BJ (cell line): Measurements from ENCODE around the gene KDM4C. TPM values are rescaled to one million over a fixed set of nuclear protein-coding genes. Genes with fewer than 3 reads are reported as not detected.

ENCODE experiments used
- CTCF ChIA-PET: fragments of 350-600 bp; formaldehyde crosslinking; extraction: SDS; loops from one replicate; lab custom pipeline; 2021; ENCODE audit warnings: antibody characterized with exemption, inconsistent platforms; lab: Yijun Ruan, JAX
- POLR2A ChIA-PET: fragments of 300-600 bp; sonication (Branson Sonifier 250); formaldehyde crosslinking; extraction: SDS; loops from one replicate; lab custom pipeline; 2021; ENCODE audit warnings: antibody characterized with exemption; lab: Charles Lee
- DNase-seq: peaks from one replicate; pipeline ENCODE4 v3.0.0-alpha.2; 2011; ENCODE audit warnings: low read depth
- H3K27me3 ChIP-seq: 2 replicates; pipeline ENCODE4 v1.6.0; 2011; ENCODE audit warnings: low read length; ENCODE audit not compliant: control insufficient read depth, insufficient read depth
- H3K36me3 ChIP-seq: 2 replicates; pipeline ENCODE4 v1.5.1; 2011; ENCODE audit warnings: low read length; ENCODE audit not compliant: control insufficient read depth, insufficient read depth
- H3K4me3 ChIP-seq: 2 replicates; pipeline ENCODE4 v1.5.1; 2011; ENCODE audit warnings: low read depth, mild to moderate bottlenecking, control low read depth, low read length
- CTCF ChIP-seq: IDR thresholded peaks from 2 replicates; pipeline ENCODE4 v1.5.1; 2011; ENCODE audit warnings: low read depth, mild to moderate bottlenecking, control low read depth, inconsistent platforms, low read length, moderate library complexity; ENCODE audit not compliant: insufficient read depth
- polyA plus RNA-seq: library from polyadenylated mRNA; depleted of rRNA; stranded (reverse); fragments of >200 nt; gene quantifications from 2 replicates; pipeline ENCODE4 v1.2.3, GENCODE V29; 2011

Gene KDM4C
- polyA plus RNA-seq, 1 experiment: 11.3 TPM

- H3K27me3 ChIP-seq: no peaks in the 10 kb centered on the region
- CTCF ChIA-PET: no interaction called here
- H3K4me3 ChIP-seq: no peak overlapping the region
- TF ChIP-seq CTCF: no peak
- no peak for DNase-seq
- H3K36me3 ChIP-seq: no peaks in the 10 kb centered on the region
- POLR2A ChIA-PET: no interaction called here
Measured at GRCh38 chr9:7206221-7206758, 448.5 kb downstream of the KDM4C start.

- ChIA-PET CTCF (no interaction called here), POLR2A (no interaction called here)
- TF ChIP-seq CTCF: no peak
- no peaks in the 10 kb centered on the region; the same call in 1 of the 2 replicates for H3K27me3 ChIP-seq
- no peaks in the 10 kb centered on the region for H3K36me3 ChIP-seq
- DNase-seq: no peak
- no peak overlapping the region for H3K4me3 ChIP-seq
Measured at GRCh38 chr9:7209016-7209715, 451.4 kb downstream of the KDM4C start.

- Histone ChIP-seq H3K27me3 (no peaks in the 10 kb centered on the region; the same call in 1 of the 2 replicates), H3K4me3 (no peak overlapping the region), H3K36me3 (no peaks in the 10 kb centered on the region)
- TF ChIP-seq CTCF: no peak
- ChIA-PET POLR2A (no interaction called here), CTCF (no interaction called here)
- no peak for DNase-seq
Measured at GRCh38 chr9:7209990-7210389, 452.2 kb downstream of the KDM4C start.

GRCh38 chr9:7210854-7211637, 453.3 kb downstream of the KDM4C start:
- H3K27me3 ChIP-seq: no peaks in the 10 kb centered on the region; the same call in 1 of the 2 replicates
- DNase-seq: no peak
- H3K36me3 ChIP-seq: no peaks in the 10 kb centered on the region
- ChIA-PET CTCF (no interaction called here), POLR2A (no interaction called here)
- no peak overlapping the region for H3K4me3 ChIP-seq
- no peak for TF ChIP-seq CTCF

GRCh38 chr9:7211657-7212056, 453.9 kb downstream of the KDM4C start:
- no peak for DNase-seq
- POLR2A ChIA-PET: no interaction called here
- H3K27me3 ChIP-seq: no peaks in the 10 kb centered on the region; the same call in 1 of the 2 replicates
- H3K4me3 ChIP-seq: no peak overlapping the region
- H3K36me3 ChIP-seq: no peaks in the 10 kb centered on the region
- CTCF ChIA-PET: no interaction called here
- TF ChIP-seq CTCF: no peak
